Measurements from ENCODE around the gene VPS25.

DNA sequence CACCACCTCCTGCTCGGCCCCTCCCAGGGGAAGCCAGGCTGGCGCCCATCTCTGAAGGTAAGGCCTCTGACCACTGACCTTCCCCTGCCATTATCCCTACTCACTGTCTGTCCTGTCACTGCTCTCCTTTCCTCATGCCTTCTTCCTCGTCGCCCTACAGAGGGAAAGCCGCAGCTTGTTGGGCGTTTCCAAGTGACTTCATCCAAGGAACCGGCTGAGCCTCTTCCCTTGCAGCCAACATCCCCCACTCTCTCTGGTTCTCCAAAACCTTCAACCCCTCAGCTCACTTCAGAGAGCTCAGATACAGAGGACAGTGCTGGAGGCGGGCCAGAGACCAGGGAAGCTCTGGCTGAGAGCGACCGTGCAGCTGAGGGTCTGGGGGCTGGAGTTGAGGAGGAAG is 22.2 kb downstream of the VPS25 start:
- TF ChIP-seq, protein P1, sequence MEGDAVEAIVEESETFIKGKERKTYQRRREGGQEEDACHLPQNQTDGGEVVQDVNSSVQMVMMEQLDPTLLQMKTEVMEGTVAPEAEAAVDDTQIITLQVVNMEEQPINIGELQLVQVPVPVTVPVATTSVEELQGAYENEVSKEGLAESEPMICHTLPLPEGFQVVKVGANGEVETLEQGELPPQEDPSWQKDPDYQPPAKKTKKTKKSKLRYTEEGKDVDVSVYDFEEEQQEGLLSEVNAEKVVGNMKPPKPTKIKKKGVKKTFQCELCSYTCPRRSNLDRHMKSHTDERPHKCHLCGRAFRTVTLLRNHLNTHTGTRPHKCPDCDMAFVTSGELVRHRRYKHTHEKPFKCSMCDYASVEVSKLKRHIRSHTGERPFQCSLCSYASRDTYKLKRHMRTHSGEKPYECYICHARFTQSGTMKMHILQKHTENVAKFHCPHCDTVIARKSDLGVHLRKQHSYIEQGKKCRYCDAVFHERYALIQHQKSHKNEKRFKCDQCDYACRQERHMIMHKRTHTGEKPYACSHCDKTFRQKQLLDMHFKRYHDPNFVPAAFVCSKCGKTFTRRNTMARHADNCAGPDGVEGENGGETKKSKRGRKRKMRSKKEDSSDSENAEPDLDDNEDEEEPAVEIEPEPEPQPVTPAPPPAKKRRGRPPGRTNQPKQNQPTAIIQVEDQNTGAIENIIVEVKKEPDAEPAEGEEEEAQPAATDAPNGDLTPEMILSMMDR (IDR thresholded peaks at IDR 0.05), result no peak
- no peak for TF ChIP-seq POLR2A (IDR thresholded peaks at IDR 0.05)
